ENCODE measurements around the gene MSANTD7.

DNA sequence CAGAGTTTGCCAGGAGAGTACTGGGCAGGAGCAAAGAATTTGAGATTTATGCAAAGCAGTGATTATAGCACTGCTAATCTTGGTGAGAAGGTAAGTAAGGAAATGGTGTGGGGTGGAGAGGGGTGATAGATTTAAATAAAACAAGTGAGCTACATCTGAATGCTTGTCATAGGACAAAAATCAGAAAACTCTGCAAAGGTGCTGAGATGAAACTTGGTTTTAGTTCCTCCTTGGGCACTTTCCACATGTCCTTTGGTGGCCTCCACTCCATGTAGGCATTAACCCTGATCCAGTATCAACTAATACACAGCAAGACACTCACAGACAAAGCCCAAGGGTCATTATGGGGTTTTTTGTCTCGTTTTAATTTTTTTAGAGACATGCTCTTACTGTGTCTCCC lies 37.7 kb upstream of the MSANTD7 start:
- TF ChIP-seq, protein P1, sequence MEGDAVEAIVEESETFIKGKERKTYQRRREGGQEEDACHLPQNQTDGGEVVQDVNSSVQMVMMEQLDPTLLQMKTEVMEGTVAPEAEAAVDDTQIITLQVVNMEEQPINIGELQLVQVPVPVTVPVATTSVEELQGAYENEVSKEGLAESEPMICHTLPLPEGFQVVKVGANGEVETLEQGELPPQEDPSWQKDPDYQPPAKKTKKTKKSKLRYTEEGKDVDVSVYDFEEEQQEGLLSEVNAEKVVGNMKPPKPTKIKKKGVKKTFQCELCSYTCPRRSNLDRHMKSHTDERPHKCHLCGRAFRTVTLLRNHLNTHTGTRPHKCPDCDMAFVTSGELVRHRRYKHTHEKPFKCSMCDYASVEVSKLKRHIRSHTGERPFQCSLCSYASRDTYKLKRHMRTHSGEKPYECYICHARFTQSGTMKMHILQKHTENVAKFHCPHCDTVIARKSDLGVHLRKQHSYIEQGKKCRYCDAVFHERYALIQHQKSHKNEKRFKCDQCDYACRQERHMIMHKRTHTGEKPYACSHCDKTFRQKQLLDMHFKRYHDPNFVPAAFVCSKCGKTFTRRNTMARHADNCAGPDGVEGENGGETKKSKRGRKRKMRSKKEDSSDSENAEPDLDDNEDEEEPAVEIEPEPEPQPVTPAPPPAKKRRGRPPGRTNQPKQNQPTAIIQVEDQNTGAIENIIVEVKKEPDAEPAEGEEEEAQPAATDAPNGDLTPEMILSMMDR (IDR thresholded peaks at IDR 0.05) = no peak
- TF ChIP-seq POLR2A (IDR thresholded peaks at IDR 0.05) = no peak
